WI38 (cell line): ENCODE measurements around the gene AGBL4.

Source experiments
- H3K4me3 ChIP-seq: 2 replicates; pipeline ENCODE4 v1.5.1; 2011; ENCODE audit warnings: low read depth, mild to moderate bottlenecking, control low read depth, low read length
- CTCF ChIP-seq: IDR thresholded peaks from 2 replicates; pipeline ENCODE4 v1.5.1; 2012; ENCODE audit warnings: low read depth, mild to moderate bottlenecking, control low read depth, low read length

The AGBL4 gene

DNA sequence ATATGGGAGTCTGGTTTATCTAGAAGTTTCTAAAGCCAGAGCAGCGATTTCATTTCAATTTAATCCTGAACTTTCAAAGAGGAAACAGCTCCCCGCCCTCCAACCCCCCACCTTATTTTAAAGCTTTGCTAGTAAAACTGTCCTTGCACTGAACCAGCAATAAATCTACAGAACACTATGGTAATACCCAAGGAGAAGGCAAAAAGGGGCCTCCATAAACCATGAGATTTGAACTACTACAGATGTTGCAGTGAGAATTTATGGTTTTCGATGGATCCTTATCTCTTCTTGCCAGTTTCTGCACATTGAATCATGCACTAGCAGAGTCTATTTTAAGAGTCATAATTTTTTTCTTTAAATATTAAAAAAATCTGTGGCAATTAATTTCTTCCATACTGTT, 1182.3 kb downstream of the AGBL4 start:
- H3K4me3 ChIP-seq: no peak overlapping the region
- TF ChIP-seq CTCF: no peak

- TF ChIP-seq CTCF: no peak
- H3K4me3 ChIP-seq: no peak overlapping the region
These were observed 1192.4 kb downstream of the AGBL4 start for GRCh38 chr1:48831120-48831978.

GRCh38 chr1:48830715-48831114, 1193.0 kb downstream of the AGBL4 start:
- TF ChIP-seq CTCF: no peak
- no peak overlapping the region for H3K4me3 ChIP-seq

- H3K4me3 ChIP-seq: no peak overlapping the region
- TF ChIP-seq CTCF: no peak
These were observed 1194.3 kb downstream of the AGBL4 start for GRCh38 chr1:48829446-48829845.

DNA sequence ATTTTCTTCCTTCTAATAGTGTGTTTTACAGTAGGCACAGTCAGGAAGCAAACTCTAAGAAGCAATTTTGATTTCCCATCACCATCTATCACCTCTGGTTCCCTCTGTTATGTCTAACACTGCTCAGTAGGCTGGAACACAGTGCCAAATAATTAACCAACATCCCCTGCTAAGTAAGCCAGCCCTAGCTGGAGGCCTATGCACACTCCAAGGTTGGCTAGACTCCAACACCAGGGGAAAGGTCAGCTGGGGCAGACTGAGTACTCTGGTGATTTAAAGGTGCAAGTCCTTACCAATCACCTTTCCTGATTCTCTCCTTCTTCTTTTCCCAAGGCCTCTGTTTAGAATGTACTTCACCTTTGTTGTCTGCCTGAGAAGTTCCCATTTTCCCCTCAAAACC, 1200.6 kb downstream of the AGBL4 start:
- H3K4me3 ChIP-seq: no peak overlapping the region
- no peak for TF ChIP-seq CTCF

GRCh38 chr1:48820491-48820890, 1203.3 kb downstream of the AGBL4 start:
- no peak for TF ChIP-seq CTCF

GRCh38 chr1:48817505-48818114, 1206.1 kb downstream of the AGBL4 start:
- H3K4me3 ChIP-seq: no peak overlapping the region
- no peak for TF ChIP-seq CTCF

More at GRCh38 chr1:48820491-48820890, 1203.3 kb downstream of the AGBL4 start:
- H3K4me3 ChIP-seq: no peak overlapping the region
